ENCODE measurements around the gene ZFP91.

- no peak for TF ChIP-seq CTCF (IDR thresholded peaks at IDR 0.05)
- no peak for TF ChIP-seq EZH2phosphoT487 (IDR thresholded peaks at IDR 0.05)
- TF ChIP-seq EZH2 (IDR thresholded peaks at IDR 0.05): no peak
These were observed at the start of gene ZFP91 for GRCh38 chr11:58578635-58579191.
